ENCODE results near the gene PPP1R12B. TPM values are rescaled to one million over a fixed set of nuclear protein-coding genes. Genes with fewer than 3 reads are reported as not detected.
"Not testable (repeated sequence)": the region's sequence is repeated elsewhere in the genome, so short reads cannot be mapped to it uniquely, and the experiment has no call there.

The PPP1R12B gene
- polyA plus RNA-seq, 12 donors: 61.9 to 102 (median 85.5) TPM; not detected in 1

DNA sequence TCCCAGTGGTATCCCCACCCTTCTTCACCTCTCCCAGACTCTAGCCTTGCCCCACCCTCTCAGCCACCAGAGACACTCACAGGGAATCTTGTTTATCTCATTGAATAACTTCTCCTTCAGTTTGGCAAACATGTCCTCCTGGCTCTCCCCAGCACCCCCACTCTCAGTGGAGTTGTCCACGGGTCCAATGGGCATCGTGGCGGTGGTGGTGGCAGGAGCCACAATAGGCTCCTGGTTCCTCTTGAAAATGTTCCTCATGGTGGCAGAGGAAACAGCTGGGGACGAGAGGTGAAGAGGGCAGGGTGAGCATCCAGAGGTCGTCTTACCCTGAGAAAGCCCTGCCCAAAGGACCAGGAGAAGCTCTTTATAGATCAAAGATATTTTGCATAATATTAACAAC is 257.0 kb downstream of the PPP1R12B start:
- DNase-seq: no peak

DNA sequence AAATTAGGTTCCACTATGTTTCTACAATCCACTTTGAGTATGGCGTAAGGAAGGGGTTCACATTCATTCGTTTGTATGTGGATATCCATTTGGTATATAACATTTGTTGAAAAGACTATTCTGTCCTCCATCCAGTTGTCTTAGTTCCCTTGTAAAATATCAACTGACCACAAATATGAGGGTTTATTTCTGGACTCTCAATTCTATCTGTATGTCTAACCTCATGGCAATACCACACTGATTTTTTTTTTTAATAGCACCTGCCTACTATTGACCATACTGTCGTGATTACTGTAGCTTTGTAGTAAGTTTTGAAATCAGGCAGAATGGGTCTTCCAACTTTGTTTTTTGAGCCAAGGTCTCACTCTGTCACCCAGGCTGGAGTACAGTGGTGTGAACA is 263.5 kb downstream of the PPP1R12B start:
- not testable (repeated sequence) for DNase-seq

DNA sequence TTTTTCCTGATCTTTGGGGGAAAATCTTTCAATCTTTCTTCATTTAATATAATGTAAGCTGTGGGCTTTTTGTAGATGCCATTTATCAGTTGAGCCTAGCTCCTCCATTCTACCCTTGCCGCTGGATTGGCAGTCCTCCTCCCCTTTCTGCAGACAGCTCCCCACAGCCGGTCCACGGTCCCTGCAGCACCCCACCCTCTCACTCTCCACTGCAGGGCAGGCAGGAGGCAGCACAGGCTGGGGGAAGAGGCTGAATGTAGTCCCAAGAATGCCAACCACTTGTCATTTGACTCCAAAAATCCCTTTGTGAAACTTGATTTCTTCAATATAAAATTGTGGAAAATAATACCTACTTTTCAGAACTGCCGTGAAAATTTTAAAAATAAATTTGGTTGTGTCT is 265.1 kb downstream of the PPP1R12B start:
- no peak for DNase-seq

DNA sequence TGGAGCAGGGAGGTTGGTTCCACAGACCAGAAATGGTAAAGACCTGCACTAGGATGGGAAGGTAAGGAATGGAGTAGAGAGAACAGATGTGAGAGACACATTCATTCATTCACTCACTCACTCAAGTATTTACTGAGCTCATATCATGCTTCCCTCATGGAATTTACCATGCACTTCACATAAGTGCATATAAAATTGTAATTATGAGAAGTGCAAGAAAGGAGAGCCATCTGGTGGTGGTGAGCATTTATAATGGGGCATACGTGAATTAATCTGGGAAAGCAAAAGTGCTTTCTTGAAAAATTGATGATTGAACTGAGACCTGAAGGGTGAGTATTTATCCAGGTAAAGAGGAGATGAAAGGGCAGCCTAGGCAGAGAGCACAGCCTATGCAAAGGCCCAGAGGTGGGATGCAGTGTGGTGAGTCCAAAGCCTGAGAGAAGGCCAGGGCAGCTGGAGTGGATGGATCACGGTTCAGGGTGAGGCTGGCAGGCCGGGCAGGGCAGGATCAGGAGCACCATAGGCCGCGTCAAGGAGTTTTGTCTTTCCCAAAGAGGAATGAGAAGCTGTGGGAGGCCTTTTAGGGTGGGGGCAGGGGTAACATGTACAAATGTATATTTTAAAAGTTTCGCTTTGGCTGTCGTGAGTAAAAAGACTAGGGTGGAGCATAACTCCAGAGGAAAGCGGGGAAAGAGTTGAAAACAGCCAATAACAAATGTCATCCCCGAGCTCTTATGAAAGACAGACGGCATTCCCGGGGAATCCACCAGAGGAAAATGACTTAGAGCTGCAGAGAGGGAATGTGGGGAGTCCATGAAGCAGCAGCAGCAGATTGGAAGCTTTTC is 266.1 kb downstream of the PPP1R12B start:
- not testable (repeated sequence) for DNase-seq

DNA sequence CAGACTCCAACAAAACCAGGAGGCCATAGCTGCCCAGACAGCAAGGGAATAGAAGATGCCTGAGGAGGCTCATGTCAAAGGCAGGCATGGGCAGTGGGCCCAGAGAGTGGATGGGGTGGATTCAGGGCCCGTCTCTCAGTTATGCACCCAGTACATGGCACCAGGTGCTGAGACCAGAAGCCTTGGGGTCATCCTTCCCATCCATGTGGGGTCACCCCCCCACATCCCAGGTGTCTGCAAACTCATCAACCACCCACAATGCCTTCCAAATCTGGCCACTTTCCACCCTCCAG is 266.7 kb downstream of the PPP1R12B start:
- DNase-seq: not testable (repeated sequence)

DNA sequence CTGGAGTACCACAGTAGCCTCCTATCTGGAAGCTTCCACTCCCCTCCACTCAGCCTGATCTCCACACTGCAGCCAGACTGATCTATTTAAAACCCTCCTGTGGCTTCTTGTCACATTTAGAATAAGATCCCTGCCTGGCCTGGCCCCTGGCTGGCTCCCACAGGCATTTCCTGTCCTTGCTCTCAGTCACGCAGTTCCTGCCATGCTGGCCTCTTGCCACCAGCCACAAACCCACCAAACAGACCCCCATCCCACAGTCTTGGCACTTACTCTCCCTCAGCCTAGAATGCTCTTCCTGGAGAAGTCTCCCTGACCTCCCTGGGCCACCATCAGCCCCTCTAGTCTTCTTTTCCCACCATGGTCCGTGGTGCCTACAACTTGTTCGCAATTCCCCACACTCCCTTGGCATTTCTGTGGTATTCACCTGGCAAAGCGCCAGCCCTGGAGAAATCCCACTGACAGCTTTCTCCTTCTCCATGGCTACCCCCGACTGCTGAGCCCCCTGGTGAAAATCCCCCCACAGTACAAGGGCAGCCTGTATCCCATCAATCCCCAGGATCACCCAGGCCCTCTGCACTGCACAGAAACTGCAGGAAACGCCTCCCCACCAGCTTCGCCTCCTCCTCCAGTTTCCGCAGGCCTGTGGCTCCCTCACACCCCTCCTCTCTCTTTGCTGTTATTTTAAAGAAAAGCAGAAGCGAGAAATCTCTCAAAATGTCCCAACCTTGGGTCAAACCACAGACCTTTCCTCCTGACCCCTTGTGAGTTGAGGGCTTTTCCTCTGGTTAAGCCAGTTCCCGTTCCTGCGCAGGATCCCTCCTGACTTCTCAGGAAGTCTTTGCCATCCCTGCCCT is 267.2 kb downstream of the PPP1R12B start:
- DNase-seq: no peak

DNA sequence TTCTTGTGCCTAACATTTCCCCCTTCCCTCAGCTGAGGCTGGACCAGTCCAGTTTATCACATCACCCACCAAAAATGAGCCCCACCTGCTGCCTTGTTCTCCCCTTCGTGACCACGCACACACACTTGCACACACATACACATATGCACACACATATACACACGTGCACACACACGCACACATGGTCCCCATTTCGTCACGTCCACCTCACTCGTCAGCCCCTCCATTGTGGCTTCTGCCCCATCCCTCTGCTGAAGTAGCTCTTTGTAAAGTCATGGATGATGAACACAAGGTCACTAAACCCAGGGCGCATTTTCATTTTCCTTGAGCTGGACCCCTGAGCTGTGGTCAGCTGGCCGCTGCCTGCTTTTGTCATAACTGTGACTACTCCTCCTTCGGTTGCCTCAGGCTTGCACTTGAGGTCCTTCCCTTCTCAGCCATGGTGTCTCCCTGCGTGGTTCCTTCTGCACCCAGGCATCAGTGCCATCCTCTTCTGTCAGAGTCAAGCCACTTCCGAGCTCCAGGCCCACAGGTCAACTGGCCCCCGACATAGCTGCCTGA is 267.9 kb downstream of the PPP1R12B start:
- DNase-seq: no peak

DNA sequence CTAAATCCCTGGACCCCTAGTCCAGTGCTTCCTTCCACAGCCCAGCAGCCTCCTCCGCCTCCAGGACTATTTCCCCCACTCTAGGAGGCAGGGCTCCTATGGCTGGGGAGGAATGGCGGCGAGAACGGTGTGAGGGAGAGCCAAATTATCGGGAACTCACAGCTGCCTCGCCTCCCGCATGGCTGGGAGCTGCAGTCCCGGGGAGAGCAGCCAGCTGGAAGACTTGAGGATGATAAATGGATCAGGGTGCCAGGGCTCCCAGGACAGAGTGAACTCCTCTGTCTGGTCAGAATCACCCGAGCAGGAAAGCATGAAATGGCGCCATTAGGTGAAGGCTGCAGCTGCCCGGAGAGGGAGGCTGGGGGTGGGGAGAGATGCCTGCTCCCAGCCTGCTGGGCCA is 270.5 kb downstream of the PPP1R12B start:
- DNase-seq: not testable (repeated sequence)

DNA sequence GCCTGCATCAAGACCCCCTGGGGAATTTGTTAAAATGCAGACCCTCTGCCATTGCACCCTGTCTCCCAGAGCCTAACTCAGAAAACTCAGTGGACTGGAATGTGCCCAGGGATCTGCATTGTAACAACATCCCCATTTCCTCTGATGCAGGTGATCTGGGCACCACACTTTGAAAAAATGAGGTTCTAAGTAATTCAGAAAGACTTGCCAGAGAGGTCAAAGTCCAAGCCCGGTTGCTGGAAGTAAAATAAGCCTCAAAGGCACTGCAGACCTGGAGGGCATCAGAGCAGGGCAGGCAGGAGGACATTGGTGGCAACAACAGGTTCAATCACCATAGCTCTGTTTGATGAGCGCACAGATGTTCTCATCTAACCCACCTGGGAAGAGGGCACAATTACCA is 271.0 kb downstream of the PPP1R12B start:
- no peak for DNase-seq

DNA sequence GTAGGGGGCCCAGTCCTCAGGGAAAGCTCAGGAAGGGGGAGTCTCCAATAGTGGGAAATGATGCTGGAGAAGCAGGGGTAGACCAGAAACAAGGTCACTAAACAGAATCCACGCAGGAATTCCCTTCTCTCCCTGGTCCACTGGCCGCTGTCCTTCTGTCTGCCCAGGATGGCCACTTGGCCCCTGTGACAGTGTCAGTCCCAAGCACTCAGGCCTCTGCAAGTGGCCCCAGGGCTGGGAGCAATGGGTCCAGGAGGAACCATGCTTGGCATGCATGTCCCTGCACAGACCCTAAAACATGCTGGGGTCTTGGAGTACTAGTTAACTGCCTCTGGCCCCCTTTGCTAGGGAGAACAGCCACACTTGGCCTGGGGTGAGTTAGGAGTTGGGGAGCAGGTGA is 271.5 kb downstream of the PPP1R12B start:
- DNase-seq: not testable (repeated sequence)

DNA sequence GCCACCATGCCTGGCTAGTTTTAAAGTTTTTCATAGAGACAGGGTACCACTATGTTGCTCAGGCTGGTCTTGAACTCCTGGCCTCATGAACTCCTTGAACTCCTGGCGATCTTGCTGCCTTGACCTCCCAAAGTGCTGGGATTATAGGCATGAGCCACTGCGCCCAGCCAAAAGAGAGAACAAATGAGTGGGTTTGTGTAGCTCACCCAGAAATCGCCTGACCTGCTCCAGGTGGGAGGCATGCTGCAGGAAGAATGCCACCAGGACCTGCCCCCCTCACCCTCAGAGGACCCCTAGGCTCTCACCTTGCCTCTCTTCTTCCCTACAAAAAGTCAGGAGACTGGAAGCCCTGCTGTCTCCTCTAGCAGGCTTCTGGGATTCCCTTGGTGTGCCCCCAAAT is 272.9 kb downstream of the PPP1R12B start:
- DNase-seq: no peak

DNA sequence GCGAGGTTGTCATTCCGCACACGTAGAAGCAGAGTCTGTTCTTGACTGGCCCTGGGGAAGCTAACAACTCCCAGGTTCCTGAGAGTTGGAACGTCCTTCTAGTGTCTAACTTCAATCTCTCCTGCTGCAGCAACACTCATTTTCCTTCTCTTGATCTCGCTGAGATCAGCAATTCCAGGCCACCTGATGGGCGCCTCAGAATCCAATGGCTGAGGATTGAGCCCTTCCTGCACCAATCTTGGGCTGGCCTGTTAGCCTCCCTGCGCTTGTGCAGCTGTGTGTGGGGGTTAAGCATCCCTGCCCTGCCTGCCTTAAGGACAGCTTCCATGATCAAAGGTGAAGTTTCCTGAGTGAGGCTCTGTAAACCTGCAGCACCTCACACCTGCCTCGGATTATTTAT is 273.9 kb downstream of the PPP1R12B start:
- no peak for DNase-seq

DNA sequence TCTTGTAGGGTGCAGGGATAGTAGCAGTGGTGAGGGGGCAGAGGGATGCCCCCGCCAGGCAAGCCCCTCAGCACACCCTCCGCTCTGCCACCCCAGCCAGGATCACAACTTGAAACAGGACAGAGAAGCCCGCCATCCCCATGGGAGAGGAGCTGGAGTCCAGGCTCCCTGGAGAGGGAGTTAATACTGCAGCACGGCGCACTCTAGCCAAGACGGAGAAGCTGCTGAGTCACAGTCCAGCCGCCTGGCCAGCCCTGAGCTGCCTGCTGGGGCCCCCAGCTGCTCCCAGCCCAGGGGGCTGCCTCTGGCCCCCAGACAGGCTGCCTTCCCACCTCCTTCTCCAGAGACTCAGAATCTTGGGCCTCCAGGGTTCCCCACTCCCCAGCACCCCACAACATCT is 274.6 kb downstream of the PPP1R12B start:
- no peak for DNase-seq

DNA sequence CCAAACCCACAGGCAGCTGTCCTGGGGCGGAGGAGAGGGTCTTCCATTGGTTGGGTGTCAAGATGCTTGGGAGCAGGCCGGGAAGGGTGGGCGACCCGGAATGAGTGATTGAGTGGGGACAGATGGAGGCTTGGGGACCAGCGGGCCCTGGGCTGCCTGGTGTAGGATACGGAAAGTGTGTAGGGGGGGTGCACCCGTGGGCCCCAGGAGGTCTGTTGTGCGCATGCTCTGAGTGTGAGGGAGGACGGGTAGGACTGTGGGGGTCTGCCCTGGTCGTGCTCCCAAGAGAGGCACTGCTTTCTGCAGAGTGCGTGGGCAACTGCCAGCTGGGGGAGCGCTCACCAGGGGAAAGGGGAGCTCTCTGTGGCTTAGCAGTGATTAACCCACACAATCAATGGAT is 275.0 kb downstream of the PPP1R12B start:
- DNase-seq: not testable (repeated sequence)

DNA sequence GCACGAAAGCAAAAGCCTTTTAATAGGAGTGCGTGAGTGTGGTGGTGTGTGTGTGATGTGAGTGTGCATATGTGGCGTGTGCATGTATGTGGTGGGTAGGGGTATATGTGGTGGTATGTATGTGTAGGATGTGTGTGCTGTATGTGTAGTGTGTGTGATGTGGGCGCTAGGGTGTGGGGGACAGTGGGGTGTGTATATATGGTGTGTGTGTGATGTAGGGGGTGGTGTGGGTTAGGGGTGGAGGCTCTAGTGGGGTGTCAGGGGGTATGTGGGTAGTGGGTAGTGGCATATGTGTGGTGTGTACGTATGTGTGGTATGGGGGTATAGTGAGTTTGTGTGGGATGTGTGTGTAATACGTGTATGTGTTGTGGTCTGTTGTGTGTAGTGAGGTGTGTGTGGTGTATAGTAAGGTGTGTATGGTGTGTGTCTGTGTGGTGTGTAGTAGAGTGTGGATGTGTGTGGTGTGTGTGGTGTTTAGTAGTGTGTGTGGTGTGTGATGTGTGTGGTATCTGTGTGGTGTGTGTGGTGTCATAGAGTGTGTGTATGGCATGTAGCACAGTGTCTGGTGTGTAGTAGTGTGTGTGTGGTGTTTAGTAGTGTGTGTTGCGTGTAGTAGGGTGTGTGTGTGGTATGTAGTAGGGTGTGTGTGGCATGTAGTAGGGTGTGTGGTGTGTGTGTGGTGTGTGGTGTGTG is 275.7 kb downstream of the PPP1R12B start:
- DNase-seq: no peak

DNA sequence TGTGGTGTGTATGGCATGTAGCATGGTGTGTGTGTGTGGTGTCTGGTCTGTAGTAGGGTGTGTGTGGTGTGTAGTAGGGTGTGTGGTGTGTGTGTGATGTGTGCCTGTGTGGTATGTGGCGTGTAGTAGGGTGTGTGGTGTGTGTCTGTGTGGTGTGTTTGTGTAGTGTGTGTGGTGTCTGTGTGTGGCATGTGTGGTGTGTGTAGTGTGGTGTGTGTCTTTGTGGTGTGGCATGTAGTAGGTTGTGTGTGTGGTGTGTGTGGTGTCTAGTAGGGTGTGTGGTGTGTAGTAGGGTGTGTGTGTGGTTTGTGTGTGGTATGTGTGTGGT is 276.2 kb downstream of the PPP1R12B start:
- DNase-seq: no peak

DNA sequence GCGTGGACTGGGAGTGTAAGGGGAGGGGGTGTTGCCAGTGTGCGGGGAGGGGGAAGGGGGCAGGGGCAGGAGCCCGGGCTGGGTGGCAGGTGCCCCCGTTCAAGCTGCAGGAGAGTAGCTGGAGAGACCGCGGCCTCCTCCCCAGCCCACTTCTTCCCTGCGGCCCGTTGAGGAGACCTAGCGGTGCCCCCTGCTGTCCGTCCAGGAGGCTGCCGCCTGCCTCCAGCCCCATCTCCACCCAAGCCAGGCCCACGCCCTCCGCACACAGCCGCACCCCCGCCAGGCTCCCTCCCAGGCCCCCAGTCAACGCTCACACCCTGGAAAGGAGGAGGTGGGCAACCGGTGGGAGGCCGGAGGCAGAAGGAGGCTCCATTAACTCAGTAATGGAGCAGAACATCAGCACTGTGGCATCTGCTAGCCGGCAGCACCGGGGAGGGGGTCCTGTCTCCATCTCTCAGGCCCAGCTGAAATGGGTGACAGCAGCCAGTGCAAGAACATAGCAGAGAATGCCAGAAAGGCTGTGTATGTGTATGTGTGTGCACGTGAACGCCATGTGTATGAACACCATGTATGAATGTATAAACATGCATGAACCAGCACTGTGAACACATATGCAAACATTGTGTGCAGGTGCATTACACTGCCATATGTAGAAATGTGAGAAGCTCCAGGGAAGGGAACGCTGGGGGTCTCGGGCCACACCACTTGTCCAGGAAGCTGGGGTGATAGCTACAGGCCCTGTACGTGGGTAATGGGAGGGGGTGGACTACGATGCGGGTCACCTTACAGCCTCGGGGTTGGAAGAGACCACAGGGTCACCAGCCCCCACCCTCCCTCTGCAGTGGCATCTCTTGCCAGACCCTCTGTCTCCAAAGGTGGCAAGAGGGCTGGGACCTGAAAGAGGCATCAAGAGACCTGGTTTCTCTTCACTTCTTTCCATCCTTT is 277.2 kb downstream of the PPP1R12B start:
- DNase-seq: no peak

DNA sequence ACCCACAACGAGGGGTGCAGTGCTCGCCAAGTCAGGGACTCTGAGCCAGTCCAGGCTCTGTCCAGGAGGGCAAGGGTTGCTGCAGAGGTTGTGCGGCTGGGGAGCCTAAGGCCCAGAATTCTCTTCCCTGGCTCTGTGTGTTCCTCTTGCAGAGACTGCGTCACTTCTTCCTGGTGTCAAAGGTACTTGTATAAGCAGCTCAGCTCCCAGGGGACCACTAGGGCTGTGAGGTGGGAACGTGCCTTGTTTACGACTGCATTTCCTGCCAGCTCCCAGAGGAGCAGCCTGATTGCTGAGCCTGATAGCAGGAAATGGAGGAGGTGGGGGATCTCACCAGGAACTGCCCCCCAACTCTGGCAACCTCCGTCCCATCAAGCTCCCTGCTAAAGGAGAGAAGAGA is 278.5 kb downstream of the PPP1R12B start:
- not testable (repeated sequence) for DNase-seq

DNA sequence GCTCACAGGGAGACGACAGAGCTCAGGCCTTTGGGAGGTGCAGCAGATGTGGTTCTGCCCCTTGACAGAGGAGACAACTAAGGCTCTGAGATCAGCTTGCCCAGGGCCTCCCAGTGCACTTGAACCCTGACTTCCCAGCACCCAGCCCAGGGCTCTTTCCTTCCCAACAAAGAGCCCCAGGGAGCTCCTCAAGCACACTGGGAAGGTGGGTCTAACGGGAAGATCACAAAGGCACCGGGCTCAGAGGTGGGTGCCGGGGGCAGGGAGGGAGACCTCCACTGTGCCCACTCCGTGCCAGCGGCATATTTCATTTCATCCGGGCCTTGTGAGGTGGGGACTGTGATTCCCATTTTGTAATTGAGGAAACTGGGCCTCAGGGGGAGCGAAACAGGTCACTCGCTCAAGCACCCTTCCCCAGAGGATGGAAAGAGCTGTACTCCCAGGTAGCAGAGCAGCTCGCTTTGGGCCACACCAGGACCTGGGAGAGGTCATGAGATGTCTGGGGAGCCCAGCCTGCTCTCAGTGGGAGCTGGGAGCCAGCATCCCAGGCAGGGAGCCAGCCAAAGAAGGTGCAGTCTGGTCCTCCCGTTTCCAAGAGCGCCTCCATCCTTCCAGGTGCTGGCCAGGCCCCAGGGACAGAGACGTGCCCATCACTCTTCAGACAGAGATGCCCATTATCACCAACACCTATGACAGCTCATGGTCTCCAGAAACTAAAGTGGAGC is 279.5 kb downstream of the PPP1R12B start:
- no peak for DNase-seq

DNA sequence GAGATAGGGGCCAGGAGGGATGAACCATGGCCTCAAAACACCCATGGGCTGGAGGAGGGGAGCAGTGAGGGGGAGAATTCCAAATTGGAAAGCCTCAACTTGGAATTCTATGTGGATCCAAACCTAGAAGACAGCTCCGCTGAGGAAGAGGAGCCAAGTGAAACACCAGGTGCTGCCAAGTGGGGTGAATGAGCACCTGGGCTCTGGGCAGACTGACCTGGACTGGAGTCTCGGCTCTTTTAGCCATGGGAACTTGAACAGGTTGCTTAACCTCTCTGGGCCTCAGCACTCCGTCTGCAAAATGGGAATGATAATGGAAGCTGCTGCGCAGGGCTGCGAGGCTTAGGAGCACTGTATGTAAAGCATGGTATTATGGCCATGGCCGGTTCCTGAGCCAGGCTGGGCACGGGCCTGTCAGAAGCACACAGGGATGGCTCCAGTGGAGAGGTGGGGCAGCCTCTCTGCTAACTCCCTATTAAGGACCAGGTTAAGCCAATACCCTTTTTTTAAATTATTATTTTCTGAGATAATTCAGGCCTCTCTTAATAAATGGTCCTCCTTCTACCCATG is 280.2 kb downstream of the PPP1R12B start:
- DNase-seq: no peak

All from muscle of arm (tissue), 12 donors.